ENCODE data around the gene ACTL7A.

- no peak for TF ChIP-seq CTCF (IDR thresholded peaks at IDR 0.05)
- no peak for TF ChIP-seq POLR2A (IDR thresholded peaks at IDR 0.05)
Measured at GRCh38 chr9:108880738-108881316, 18.8 kb downstream of the ACTL7A start.
